GM19351 (cell line): ENCODE data around the gene DMD.

Experiments used
- ATAC-seq: cut with Tn5 transposase; IDR thresholded peaks from one replicate; pipeline ENCODE4 v1.9.1; 2021; ENCODE audit warnings: mild to moderate bottlenecking, moderate library complexity; ENCODE audit not compliant: unreplicated experiment

DMD gene

GRCh38 chrX:31154946-31155345 lies 2056.4 kb downstream of the DMD start:
- no peak for ATAC-seq

GRCh38 chrX:31153475-31154047 lies 2057.8 kb downstream of the DMD start:
- ATAC-seq, result no peak

DNA sequence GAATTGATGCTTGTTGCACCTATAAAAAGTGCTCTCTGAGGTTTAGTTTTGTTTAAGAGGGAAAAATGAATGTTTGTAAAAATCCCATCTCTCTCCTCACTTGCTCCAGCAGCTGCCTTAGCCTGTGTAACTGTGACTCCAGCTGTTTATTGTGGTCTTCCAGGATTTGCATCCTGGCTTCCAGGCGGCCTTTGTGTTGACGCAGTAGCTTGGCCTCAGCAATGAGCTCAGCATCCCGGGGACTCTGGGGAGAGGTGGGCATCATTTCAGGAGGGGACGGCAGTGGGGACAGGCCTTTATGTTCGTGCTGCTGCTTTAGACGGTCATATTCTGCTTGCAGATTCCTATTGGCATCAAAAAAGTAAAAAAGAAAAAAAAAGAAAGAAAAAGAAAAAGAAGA lies 2064.2 kb downstream of the DMD start:
- ATAC-seq, result no peak

DNA sequence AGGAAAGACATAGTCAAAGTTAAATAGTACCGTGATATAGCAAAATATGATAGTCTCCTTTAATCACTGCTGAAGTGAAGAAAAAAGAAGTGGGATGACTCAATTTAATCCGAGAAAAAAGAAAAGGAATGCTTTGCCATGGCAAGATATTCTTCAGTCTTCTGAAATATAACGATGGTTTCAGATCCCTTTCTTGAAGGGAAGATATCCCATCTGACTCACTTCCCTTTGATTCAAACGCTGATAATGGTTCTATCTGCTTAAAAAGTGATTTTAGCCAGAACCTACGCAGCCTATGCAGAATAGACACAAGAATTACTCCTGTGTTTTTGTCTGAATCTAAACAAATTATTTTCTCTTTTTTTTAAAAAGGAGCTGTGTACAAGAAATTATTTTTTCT lies 2071.4 kb downstream of the DMD start:
- no peak for ATAC-seq

GRCh38 chrX:31138124-31138523 lies 2073.2 kb downstream of the DMD start:
- ATAC-seq, result no peak

DNA sequence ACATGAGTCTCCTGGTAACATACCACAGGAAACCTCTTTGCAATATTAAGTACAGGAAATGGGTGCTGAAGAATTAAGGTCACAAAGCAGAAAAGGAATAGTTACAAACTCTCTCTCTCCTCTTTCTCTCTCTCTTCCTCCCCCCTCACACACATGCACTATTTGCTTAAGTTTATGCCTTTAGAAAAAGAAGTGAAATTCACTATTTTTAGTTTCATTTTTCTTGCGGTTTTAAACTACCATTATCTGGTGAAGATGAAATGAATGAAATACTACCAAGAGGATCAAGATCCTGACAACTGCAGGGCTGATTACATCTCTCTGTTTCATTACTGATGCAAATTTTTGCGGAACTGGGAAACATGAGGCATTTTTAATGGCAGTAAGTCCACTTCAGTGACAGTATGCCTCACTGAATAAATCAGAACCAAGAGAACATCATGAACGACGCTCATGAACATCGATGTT lies 2075.2 kb downstream of the DMD start:
- peak; percentile 92 for ATAC-seq

DNA sequence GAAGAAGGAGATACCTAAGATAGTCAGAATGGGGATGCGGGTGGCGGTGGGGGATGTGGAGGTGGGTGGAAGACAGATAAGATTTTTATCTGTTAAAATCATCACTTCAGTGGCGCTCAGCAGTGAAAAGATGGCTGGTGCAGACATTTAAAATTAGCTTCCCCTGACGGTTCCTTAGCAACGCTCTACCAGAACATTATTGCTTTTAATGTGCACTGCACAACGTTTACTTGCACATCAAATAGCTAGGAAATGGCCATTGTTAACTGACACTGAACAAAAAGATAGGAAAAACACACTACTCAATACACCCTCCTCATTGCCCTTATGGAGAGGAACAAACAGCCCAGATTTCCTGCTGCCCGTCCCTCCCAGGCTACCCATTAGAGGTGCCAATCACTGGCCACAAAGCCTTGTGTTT lies 2078.5 kb downstream of the DMD start:
- ATAC-seq, result no peak

DNA sequence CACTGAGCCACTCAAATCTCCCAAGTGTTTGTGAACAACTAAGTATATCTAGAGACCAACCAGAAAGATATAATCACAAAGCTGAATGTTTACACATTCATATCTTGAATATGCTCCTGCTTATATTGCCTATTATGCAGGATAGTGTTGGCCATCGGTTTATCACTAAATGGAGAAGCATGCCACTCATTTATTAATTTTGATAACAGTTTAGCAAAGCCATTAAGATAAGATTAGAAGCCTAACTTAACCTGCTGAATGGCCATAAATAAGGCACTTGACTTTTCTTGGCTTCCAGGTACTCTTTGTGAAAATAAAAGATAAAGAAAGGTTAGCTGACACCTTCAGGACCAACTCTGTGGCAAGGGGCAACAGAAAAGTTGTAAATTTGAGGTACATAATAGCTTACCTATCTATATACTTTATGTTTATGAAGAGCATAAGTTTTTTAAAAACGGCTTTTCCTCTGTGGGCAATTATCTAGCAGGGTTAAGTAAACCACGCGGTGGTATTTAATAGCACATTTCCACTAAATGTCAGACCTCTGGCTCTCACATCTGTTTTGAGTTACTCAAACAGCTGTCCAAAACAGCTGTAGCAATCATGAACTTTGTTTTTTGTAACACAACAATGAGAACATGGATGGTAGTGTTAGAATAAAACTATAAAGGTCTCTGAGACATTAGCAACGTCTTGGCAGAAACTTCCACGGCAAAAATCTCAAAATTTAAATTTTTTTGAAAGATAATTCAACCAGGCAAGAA lies 2080.7 kb downstream of the DMD start:
- ATAC-seq, result no peak

GRCh38 chrX:31128855-31129254 lies 2082.5 kb downstream of the DMD start:
- ATAC-seq, result no peak

DNA sequence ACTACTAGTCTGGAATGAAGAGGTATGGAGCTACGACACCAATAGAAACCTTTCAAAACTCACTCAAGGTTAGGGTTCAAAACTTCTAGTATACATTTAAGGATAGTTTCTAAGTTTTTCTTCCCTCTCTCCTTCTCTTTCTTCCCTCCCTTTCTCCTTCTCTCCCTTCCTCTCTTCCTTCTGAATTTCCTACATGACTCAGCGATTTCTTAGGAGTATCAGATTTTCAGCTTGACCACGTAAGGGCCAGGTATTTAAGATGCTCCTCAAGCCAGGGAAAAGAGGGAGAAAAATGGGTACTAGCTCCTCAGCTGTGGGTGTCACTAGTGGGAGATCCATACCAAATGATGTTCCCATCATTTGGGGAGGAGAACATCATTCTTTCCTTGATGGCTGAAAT lies 2083.6 kb downstream of the DMD start:
- ATAC-seq, result no peak

DNA sequence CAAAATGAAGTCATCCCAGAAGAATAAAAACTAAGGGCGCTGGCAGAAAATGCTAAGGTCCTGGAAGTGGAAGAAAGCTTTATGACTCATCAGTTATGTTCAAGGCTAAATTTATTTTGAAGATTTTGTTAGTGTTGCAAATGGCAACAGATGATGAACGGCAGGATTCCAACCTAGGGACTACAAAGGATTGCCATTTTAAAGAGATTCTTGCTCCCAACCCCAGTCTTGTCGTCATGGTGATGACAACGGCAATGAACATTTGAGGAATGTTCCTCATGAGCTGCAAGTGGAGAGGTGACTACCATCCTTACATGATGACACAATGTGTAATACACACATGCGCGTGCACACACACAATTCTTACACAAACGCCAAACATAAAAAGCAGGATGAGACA lies 2085.1 kb downstream of the DMD start:
- no peak for ATAC-seq

DNA sequence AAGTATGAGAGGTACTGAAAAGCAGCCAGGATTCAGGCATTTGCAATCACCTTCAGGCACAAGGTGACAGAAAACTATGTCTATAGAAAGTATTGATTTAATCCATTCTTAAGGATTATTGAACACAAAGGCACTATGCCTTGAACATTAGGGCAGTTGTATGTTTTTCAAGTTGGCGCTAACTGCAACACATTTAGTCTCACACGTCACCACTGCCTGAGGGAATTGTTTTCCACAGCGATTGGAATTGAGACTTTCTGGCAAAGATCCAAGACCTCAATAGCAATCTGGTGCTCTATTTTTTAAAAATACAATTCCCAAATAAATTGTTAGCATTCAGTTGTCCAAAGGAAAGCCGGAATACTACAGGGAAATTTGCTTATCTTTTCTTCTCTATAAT lies 2086.8 kb downstream of the DMD start:
- ATAC-seq, result no peak

GRCh38 chrX:31123335-31123734 lies 2088.0 kb downstream of the DMD start:
- no peak for ATAC-seq

- ATAC-seq, result no peak
Observed at GRCh38 chrX:31117266-31117665, 2094.1 kb downstream of the DMD start.

GRCh38 chrX:31115398-31115797 lies 2096.0 kb downstream of the DMD start:
- ATAC-seq, result no peak

GRCh38 chrX:31114858-31115257 lies 2096.5 kb downstream of the DMD start:
- ATAC-seq, result no peak

- ATAC-seq, result no peak
Observed at GRCh38 chrX:31112226-31112999, 2098.9 kb downstream of the DMD start.

- no peak for ATAC-seq
Observed at GRCh38 chrX:31110657-31111056, 2100.7 kb downstream of the DMD start.

GRCh38 chrX:31099536-31100090 lies 2111.7 kb downstream of the DMD start:
- peak; percentile 73 for ATAC-seq

GRCh38 chrX:31098079-31098478 lies 2113.3 kb downstream of the DMD start:
- no peak for ATAC-seq

DNA sequence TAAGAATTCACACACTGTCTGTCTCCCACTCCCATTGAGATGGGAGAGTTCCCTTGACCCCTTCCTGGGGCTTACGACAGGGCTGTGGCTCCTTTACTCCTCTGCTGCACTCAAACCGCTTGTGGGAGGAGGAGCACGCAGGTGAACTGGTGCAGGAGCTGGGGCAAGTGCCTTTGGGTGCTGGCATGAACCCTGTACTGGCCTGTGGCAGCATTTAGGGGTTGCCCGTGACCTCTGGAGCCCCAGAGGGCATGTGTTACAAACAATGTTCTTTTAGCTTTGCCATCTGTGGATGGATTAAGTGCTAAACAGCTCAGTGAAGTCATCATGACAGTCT lies 2117.7 kb downstream of the DMD start:
- ATAC-seq, result peak; percentile 14
